ENCODE data around the gene HDAC4.

Gene HDAC4

GRCh38 chr2:239203443-239204135 is 197.2 kb downstream of the HDAC4 start:
- H3K27ac ChIP-seq (ENCODE audit: extremely low read depth, low read depth, low read length): no peak overlapping the region
- ChIA-PET POLR2A (no interaction called here), CTCF (no interaction called here)
- H3K4me1 ChIP-seq (ENCODE audit: control insufficient read depth, insufficient read depth, low read length): peaks cover 3% of the 10 kb centered on the region; the same call in 1 of the 2 replicates
- TF ChIP-seq, protein P1, sequence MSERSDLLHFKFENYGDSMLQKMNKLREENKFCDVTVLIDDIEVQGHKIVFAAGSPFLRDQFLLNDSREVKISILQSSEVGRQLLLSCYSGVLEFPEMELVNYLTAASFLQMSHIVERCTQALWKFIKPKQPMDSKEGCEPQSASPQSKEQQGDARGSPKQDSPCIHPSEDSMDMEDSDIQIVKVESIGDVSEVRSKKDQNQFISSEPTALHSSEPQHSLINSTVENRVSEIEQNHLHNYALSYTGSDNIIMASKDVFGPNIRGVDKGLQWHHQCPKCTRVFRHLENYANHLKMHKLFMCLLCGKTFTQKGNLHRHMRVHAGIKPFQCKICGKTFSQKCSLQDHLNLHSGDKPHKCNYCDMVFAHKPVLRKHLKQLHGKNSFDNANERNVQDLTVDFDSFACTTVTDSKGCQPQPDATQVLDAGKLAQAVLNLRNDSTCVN (tag by site-specific recombination; optimal IDR thresholded peaks at IDR 0.05): no peak
- TF ChIP-seq ZNF24 (tag by site-specific recombination; IDR thresholded peaks at IDR 0.05) (no peak), ZNF23 (tag by site-specific recombination; IDR thresholded peaks at IDR 0.05; ENCODE audit: borderline replicate concordance) (no peak)
- TF ChIP-seq, protein P2, sequence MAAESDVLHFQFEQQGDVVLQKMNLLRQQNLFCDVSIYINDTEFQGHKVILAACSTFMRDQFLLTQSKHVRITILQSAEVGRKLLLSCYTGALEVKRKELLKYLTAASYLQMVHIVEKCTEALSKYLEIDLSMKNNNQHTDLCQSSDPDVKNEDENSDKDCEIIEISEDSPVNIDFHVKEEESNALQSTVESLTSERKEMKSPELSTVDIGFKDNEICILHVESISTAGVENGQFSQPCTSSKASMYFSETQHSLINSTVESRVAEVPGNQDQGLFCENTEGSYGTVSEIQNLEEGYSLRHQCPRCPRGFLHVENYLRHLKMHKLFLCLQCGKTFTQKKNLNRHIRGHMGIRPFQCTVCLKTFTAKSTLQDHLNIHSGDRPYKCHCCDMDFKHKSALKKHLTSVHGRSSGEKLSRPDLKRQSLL (tag by site-specific recombination; IDR thresholded peaks at IDR 0.05): no peak
- TF ChIP-seq, protein P3, sequence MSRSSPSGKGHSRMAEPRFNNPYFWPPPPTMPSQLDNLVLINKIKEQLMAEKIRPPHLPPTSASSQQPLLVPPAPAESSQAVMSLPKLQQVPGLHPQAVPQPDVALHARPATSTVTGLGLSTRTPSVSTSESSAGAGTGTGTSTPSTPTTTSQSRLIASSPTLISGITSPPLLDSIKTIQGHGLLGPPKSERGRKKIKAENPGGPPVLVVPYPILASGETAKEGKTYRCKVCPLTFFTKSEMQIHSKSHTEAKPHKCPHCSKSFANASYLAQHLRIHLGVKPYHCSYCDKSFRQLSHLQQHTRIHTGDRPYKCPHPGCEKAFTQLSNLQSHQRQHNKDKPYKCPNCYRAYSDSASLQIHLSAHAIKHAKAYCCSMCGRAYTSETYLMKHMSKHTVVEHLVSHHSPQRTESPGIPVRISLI (tag by site-specific recombination; IDR thresholded peaks at IDR 0.05): no peak
- H3K9me3 ChIP-seq (ENCODE audit: control insufficient read depth, insufficient read depth, low read depth, low read length): no peaks in the 10 kb centered on the region
- no peak overlapping the region for H3K4me3 ChIP-seq (ENCODE audit: low read depth, low read length)
- no peaks in the 10 kb centered on the region for H3K36me3 ChIP-seq (ENCODE audit: control insufficient read depth in 2 of 2, insufficient read depth in 1 of 2, low read length in 2 of 2)

GRCh38 chr2:239202836-239203235 is 198.0 kb downstream of the HDAC4 start:
- H3K27ac ChIP-seq (ENCODE audit: extremely low read depth, low read depth, low read length): no peak overlapping the region
- H3K4me3 ChIP-seq (ENCODE audit: low read depth, low read length): no peak overlapping the region
- H3K36me3 ChIP-seq (ENCODE audit: control insufficient read depth in 2 of 2, insufficient read depth in 1 of 2, low read length in 2 of 2): peaks cover 0 to 3% of the 10 kb centered on the region in 2 experiments; a peak in 1 of 3 replicates
- H3K9me3 ChIP-seq (ENCODE audit: control insufficient read depth, insufficient read depth, low read depth, low read length): no peaks in the 10 kb centered on the region
- H3K4me1 ChIP-seq (ENCODE audit: control insufficient read depth, insufficient read depth, low read length): no peaks in the 10 kb centered on the region
- CTCF ChIA-PET: no interaction called here
- POLR2A ChIA-PET: no interaction called here
- no peak for TF ChIP-seq KLF7 (tag by site-specific recombination; IDR thresholded peaks at IDR 0.05; ENCODE audit: borderline replicate concordance)
- no peak for TF ChIP-seq GLIS2 (tag by site-specific recombination; IDR thresholded peaks at IDR 0.05)
- TF ChIP-seq, protein P4, sequence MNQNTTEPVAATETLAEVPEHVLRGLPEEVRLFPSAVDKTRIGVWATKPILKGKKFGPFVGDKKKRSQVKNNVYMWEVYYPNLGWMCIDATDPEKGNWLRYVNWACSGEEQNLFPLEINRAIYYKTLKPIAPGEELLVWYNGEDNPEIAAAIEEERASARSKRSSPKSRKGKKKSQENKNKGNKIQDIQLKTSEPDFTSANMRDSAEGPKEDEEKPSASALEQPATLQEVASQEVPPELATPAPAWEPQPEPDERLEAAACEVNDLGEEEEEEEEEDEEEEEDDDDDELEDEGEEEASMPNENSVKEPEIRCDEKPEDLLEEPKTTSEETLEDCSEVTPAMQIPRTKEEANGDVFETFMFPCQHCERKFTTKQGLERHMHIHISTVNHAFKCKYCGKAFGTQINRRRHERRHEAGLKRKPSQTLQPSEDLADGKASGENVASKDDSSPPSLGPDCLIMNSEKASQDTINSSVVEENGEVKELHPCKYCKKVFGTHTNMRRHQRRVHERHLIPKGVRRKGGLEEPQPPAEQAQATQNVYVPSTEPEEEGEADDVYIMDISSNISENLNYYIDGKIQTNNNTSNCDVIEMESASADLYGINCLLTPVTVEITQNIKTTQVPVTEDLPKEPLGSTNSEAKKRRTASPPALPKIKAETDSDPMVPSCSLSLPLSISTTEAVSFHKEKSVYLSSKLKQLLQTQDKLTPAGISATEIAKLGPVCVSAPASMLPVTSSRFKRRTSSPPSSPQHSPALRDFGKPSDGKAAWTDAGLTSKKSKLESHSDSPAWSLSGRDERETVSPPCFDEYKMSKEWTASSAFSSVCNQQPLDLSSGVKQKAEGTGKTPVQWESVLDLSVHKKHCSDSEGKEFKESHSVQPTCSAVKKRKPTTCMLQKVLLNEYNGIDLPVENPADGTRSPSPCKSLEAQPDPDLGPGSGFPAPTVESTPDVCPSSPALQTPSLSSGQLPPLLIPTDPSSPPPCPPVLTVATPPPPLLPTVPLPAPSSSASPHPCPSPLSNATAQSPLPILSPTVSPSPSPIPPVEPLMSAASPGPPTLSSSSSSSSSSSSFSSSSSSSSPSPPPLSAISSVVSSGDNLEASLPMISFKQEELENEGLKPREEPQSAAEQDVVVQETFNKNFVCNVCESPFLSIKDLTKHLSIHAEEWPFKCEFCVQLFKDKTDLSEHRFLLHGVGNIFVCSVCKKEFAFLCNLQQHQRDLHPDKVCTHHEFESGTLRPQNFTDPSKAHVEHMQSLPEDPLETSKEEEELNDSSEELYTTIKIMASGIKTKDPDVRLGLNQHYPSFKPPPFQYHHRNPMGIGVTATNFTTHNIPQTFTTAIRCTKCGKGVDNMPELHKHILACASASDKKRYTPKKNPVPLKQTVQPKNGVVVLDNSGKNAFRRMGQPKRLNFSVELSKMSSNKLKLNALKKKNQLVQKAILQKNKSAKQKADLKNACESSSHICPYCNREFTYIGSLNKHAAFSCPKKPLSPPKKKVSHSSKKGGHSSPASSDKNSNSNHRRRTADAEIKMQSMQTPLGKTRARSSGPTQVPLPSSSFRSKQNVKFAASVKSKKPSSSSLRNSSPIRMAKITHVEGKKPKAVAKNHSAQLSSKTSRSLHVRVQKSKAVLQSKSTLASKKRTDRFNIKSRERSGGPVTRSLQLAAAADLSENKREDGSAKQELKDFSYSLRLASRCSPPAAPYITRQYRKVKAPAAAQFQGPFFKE (tag by site-specific recombination; IDR thresholded peaks at IDR 0.05; ENCODE audit: borderline replicate concordance): no peak
- no peak for TF ChIP-seq ZNF513 (tag by site-specific recombination; IDR thresholded peaks at IDR 0.05)
- TF ChIP-seq ZNF704 (tag by site-specific recombination; IDR thresholded peaks at IDR 0.05): no peak
- TF ChIP-seq ZNF174 (tag by site-specific recombination; IDR thresholded peaks at IDR 0.05): no peak
- no peak for TF ChIP-seq ZNF623 (tag by site-specific recombination; IDR thresholded peaks at IDR 0.05)
- no peak for TF ChIP-seq PBX3 (CRISPR knock-in tag; IDR thresholded peaks at IDR 0.05)
- TF ChIP-seq EGR2 (tag by site-specific recombination; IDR thresholded peaks at IDR 0.05; ENCODE audit: low read depth): no peak
- TF ChIP-seq ZNF76 (tag by site-specific recombination; IDR thresholded peaks at IDR 0.05; ENCODE audit: borderline replicate concordance, low read depth): no peak
- TF ChIP-seq ZSCAN5A (tag by site-specific recombination; IDR thresholded peaks at IDR 0.05): no peak
- TF ChIP-seq ZNF555 (tag by site-specific recombination; conservative IDR thresholded peaks at IDR 0.05): no peak
- TF ChIP-seq ZNF140 (tag by site-specific recombination; IDR thresholded peaks at IDR 0.05): no peak
